ENCODE measurements around the gene SLC30A2. TPM values are rescaled to one million over a fixed set of nuclear protein-coding genes. Genes with fewer than 3 reads are reported as not detected.

SLC30A2 gene
- total and polyA plus RNA-seq, 2 experiments from 2014 or later: 1.3 to 1.8 TPM

DNA sequence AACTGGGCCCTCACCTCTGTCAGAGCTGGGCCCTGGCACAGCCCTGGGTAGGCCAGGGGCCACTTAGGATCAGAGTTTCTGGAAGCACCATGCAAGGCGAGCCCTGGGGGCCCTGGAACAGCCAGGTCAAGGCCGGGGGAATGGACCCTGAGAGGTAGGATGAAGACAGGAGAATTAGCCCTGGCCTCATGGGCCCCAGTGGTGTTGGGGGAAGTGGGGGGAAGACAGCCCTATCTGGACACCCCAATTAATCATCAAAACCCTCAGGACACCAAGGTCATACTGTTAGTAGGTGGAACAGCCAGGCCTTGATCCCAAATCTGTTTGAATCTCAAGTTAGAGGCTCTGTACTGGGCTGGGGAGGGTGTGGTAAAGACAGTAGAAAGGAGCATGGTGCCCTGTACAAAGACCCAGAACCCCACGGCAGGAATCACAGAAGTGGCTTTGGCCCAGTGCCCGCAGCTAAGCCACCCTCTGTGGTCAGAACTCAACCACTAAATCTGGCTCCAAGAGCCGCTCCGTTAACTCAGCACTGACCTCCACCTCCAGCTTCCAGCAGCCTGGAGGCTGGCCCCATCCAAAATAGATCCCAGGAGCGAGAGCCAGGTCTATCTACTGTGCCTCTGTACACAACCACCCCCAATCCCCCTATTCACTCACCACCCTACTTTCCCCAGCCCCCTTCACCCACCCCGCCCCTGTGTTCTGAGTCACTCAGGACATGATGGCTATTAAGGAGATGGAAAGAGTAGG is 35.5 kb upstream of the SLC30A2 start:
- H3K4me1 ChIP-seq (ENCODE audit: low read depth): peaks cover 34% of the 10 kb centered on the region
- H3K9me3 ChIP-seq (ENCODE audit: low read depth): no peaks in the 10 kb centered on the region
- peak overlapping the region; percentile 26 for H3K27ac ChIP-seq
- H3K4me3 ChIP-seq: no peak overlapping the region
- no peak for DNase-seq (ENCODE audit: low read depth in 1 of 2, low spot score in 1 of 2)
- no peaks in the 10 kb centered on the region for H3K36me3 ChIP-seq
- H3K27me3 ChIP-seq: no peaks in the 10 kb centered on the region
- no peak for TF ChIP-seq CTCF (IDR thresholded peaks at IDR 0.05; ENCODE audit: low read depth, low read length)

DNA sequence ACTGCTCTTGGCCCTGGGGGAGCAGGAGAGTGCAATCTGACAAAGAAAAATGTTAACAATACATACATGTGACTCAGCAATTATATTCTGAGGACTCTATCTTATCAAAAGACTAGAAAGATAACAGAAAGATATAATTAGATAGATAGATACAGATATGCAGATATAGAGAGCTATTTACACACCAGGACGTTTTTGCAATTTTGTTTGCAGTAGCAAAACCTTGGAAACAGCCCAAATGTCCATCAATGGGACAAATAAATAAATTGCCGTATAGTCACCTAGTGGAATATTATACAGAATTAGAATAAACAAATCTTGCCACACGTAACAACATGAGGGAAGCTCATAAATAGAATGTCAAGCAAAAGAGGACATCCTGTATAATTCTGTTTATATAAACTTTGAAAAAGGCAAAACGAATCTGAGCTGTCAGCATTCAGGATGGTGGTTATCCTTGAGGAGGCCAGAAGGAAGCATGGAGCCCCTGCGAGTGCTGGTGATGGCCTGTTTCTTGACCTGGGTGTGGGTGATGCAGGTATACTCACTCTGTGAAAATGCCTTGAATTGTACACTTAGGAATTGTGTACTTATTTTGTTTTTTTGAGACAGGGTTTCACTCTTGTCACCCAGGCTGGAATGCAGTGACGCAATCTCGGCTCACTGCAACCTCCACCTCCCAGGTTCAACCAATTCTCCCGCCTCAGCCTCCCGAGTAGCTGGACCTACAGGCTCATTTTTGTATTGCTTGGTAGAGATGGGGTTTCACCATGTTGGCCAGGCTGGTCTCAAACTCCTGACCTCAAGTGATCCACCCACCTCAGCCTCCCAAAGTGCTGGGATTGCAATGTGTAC is 34.3 kb upstream of the SLC30A2 start:
- Histone ChIP-seq H3K36me3 (no peaks in the 10 kb centered on the region), H3K9me3 (ENCODE audit: low read depth) (no peaks in the 10 kb centered on the region), H3K4me1 (ENCODE audit: low read depth) (peaks cover 34% of the 10 kb centered on the region), H3K27me3 (no peaks in the 10 kb centered on the region), H3K27ac (no peak overlapping the region), H3K4me3 (no peak overlapping the region)
- no peak for DNase-seq (ENCODE audit: low read depth in 1 of 2, low spot score in 1 of 2)
- TF ChIP-seq CTCF (IDR thresholded peaks at IDR 0.05; ENCODE audit: low read depth, low read length): no peak

DNA sequence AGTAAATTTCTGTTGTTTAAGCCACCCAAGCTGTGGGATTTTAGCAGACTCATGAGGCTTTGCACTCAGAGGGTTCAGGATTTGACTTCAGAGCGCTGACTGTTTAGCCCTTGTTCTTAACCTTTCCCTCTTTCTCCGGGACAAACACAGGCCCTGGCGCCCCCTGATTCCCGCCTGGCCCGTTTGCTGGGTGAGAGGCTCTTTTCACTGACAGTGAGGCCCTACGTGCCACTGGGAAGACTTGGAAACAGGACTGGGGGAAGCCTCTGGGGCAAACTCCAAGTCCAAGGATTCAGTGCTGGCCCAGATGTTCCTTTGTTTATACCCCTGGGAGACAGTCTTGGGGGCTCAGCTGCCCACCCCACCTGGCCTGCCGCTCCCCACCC is 33.3 kb upstream of the SLC30A2 start:
- Histone ChIP-seq H3K27me3 (no peaks in the 10 kb centered on the region), H3K27ac (peak overlapping the region; percentile 73), H3K4me1 (ENCODE audit: low read depth) (peaks cover 41% of the 10 kb centered on the region), H3K4me3 (no peak overlapping the region), H3K36me3 (no peaks in the 10 kb centered on the region), H3K9me3 (ENCODE audit: low read depth) (no peaks in the 10 kb centered on the region)
- TF ChIP-seq CTCF (IDR thresholded peaks at IDR 0.05; ENCODE audit: low read depth, low read length): no peak
- no peak for DNase-seq (ENCODE audit: low read depth in 1 of 2, low spot score in 1 of 2)

DNA sequence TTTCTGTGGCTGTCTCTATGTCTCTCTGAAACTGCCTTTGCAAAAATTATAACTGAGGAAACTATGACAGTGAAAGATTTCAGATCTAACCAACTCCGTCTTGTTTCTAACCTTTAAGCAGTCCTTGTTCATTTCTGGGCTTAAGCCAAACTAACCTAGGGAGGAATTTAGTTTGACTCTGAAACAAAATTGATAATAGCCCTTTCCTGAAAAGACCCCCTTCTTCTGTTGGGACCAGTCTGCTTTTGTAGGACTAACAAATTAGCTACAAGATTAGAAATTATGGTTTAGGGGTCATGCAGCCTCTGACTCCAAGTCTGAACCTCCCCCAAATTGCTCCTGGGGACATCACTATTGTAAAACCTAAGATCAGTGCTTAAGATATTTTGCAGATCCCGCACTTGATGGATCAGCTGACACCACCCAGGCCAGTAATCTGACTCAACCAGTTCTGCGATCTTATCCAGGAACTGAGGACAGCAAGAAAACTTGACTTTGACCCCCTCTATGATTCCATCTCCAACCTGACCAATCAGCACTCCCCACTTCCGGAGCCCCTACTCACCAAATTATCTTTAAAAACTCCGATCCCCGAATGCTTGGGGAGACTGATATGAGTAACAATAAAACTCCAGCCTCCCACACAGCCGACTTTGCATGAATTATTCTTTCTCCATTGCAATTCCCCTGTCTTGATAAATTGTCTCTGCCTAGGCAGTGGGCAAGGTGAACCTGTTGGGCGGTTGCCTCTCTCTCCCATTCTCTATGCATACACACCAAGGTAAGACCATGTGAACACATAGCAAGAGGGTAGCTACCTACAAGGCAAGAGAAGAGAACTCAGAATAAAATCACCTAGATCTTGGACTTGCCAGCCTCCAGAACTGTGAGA is 32.6 kb upstream of the SLC30A2 start:
- Histone ChIP-seq H3K9me3 (ENCODE audit: low read depth) (no peaks in the 10 kb centered on the region), H3K27me3 (no peaks in the 10 kb centered on the region), H3K4me1 (ENCODE audit: low read depth) (peaks cover 38% of the 10 kb centered on the region), H3K36me3 (no peaks in the 10 kb centered on the region), H3K27ac (peak overlapping the region; percentile 73), H3K4me3 (no peak overlapping the region)
- TF ChIP-seq CTCF (IDR thresholded peaks at IDR 0.05; ENCODE audit: low read depth, low read length): no peak
- DNase-seq (ENCODE audit: low read depth in 1 of 2, low spot score in 1 of 2): no peak

DNA sequence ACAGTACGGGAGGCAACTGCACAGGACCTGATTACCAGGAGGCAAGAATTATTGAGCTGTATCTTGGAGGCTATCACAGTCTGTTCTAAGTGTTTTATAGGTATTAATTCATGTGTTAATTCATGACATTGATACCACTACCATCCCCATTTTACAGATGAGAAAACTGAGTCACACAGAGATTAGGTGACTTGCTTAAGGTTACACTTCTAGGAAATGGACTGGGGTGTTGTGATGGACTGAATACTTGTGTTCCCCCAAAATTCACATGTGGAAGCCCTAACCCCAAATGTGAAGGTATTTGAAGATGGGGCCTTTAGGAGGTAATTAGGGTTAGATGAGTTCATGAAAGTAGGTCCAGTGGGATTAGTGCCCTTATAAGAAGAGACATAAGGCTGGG is 31.6 kb upstream of the SLC30A2 start:
- no peaks in the 10 kb centered on the region for H3K27me3 ChIP-seq
- H3K27ac ChIP-seq: no peak overlapping the region
- DNase-seq (ENCODE audit: low read depth in 1 of 2, low spot score in 1 of 2): no peak
- no peaks in the 10 kb centered on the region for H3K9me3 ChIP-seq (ENCODE audit: low read depth)
- TF ChIP-seq CTCF (IDR thresholded peaks at IDR 0.05; ENCODE audit: low read depth, low read length): no peak
- H3K4me3 ChIP-seq: no peak overlapping the region
- H3K4me1 ChIP-seq (ENCODE audit: low read depth): peaks cover 32% of the 10 kb centered on the region
- H3K36me3 ChIP-seq: no peaks in the 10 kb centered on the region

All from cardiac muscle cell (in vitro differentiated cells and primary cell).